Measurements from ENCODE around the gene GNAO1.
"Not testable (repeated sequence)": the region's sequence is repeated elsewhere in the genome, so short reads cannot be mapped to it uniquely, and the experiment has no call there.

The GNAO1 gene

DNA sequence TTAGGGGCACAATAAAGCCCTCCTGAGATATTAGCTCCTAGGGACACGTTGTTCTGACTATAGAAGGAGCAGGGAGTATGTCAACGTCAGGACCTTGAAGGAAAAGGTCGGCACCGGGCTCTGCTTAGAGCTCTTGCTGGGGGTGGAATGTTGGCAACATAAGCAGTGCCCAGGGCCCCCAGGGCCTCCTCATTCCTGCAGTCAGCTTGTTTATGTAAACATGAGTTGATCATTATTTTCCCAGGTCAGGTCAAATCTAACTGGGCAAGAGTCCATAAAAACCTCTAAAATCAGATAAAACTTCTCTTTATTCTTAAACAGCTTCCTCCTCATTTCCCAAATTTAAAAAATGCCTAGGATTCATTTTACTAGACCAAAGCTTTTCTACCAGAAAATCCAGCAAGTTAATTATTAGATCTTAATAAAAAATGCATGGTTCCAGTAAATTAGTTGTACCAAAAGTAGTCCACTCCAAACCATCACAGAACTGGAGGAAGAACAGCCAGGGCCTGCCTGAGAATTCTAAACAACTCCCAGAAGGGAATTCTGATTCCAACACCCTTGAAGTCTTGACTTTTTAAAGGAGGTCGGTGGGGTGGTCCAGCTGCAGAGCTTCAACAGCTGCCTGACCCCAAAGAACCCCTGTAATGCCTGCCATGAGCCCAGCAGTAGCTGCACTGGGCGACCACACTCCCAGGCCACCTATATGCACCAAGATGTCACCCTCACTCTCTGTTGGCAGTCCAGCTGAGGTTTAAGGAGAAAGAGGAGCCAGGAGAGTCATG, 179.8 kb downstream of the GNAO1 start:
- no peak for DNase-seq

DNA sequence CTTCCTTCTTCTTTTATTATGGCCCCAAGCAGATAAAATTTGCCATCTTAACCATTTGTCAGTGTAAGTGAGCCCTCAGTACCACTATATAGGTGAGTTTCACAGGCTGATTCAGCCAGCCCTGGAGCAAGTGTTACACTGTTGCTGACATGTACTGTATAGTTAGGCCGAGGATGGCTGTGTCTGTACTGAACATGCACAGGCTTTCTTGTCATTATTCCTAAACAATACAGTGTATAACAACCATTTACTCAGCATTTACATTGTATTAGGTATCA, 180.3 kb downstream of the GNAO1 start:
- no peak for DNase-seq

DNA sequence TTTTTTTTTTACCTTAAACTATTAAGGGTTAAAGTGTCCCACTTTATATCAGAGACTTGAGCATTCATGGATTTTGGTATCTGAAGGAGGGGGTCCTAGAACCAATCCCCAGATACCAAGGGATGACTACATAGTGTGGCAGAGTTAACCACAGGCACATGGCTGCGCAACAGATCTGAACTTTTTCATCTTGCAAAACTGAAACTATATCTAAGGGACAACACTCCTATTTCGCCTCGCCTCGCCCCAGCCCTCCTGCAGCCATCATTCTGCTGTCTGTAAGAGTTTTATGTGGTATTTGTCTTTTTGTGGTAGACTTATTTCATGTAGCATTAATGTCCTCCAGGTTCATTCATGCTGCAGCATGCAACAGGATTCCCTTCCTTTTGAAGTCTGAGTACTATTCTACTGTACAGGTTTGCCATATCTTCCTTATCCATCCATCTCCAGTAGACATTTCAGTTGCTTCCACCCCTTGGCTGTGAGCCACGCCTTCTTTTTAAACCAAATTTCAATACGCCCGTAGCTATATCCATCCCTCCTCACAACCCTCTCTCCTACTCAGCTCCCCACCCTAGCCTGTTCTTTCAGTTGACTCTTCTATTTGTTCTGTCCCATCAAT, 180.8 kb downstream of the GNAO1 start:
- DNase-seq, result no peak

DNA sequence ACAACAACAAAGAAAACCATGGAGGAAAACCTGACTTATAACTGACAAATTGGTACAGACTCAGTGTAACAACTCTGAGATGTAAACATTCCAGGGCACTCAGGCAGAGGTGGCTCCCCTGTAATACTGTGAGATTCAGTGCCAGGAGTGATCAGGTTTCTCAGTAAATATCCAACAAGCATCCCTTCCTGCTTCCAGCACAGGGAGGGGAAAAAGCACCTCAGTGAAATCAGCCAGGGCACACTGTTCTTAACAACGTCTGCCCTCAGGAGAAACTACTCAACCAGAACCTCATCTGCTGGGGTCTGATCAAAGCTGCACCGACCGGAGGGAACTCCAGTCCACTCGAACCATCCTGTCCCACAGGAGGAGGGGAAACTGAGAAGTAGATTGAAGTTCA, 181.7 kb downstream of the GNAO1 start:
- DNase-seq, result no peak

DNA sequence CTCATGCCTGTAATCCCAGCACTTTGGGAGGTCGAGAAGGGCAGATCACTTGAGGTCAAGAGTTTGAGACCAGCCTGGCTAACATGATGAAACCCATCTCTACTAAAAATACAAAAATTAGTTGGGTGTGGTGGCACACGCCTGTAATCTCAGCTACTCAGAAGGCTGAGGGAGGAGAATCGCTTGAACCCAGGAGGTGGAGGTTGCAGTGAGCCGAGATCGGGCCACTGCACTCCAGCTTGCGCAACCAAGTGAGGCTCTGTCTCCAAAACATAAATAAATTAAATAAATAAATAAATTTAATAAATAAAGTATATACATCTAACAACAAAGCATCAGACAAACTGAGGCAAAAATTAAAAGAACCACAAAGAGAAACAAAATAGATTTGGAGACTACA, 184.5 kb downstream of the GNAO1 start:
- not testable (repeated sequence) for DNase-seq

DNA sequence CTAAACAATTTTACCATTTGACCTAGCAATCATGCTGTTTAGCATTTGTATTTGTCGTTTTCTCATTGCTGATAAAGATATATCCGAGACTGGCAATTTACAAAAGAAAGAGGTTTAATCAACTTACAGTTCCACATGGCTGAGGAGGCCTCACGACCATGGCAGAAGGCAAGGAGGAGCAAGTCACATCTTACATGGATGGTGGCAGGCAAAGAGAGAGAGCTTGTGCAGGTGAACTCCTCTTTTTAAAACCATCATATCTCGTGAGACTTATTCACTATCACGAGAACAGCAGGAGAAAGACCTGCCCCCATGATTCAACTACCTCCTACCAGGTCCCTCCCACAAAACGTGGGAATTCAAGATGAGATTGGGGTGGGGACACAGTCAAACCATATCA, 187.8 kb downstream of the GNAO1 start:
- DNase-seq, result not testable (repeated sequence)

DNA sequence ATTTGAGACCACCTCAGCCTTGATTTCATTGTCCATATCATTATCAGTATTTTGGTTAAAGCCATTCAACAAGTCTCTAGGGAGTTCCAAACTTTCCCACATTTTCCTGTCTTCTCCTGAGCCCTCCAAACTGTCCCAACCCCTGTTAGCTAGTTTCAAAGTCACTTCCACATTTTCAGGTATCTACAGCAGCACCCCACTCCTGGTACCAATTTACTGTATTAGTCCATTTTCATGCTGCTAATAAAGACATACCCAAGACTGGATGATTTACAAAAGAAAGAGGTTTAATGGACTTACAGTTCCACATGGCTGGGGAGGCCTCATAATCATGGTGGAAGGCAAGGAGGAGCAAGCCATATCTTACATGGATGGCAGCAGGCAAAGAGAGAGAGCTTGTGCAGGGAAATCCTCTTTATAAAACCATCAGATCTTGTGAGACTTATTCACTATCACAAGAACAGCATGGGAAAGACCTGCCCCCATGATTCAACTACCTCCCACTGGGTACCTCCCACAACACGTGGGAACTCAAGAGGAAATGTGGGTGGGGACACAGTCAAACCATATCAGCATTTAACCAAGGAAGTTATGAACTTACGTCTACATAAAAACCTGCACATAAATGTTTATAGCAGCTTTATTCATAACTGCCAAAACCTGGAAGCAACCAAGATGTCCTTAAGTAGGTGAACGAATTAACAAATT, 189.6 kb downstream of the GNAO1 start:
- not testable (repeated sequence) for DNase-seq

DNA sequence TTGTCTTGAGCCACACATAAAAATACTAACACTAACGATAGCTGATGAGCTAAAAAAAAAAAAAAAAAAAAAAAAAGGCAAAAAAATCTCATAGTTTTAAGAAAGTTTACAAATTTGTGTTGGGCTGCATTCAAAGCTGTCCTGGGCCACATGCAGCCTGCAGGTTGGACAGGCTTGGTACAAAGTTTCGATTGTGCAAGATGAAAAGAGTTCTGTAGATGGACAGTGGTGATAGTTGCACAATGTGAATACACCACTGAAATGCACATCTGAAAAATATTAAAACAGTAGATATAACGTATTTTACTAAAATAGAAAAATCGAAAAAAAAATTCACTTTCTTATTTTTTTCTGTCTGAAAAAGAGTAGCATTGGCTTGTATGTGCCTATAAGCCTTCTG, 191.2 kb downstream of the GNAO1 start:
- DNase-seq, result no peak

DNA sequence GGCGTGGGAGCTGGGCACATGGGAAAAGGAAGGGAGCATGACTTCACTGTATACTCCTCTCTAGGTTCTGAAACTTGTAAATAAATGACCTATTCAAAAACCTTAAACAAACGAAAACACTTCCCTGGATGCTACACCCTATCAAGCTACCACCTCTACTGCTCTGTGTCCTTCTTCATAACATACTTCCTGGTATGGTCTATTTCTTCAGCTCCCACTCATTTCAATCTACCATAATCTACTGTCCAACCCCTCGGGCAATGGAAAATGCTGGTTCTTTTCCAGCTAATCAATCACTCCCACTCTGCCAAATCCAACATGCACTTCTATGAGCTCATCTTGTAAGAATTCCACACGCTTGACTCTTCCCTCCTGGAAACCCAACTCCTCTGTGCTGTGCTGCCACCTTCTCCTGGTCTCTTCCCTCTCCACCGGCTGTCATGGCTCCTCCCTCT, 191.6 kb downstream of the GNAO1 start:
- no peak for DNase-seq

DNA sequence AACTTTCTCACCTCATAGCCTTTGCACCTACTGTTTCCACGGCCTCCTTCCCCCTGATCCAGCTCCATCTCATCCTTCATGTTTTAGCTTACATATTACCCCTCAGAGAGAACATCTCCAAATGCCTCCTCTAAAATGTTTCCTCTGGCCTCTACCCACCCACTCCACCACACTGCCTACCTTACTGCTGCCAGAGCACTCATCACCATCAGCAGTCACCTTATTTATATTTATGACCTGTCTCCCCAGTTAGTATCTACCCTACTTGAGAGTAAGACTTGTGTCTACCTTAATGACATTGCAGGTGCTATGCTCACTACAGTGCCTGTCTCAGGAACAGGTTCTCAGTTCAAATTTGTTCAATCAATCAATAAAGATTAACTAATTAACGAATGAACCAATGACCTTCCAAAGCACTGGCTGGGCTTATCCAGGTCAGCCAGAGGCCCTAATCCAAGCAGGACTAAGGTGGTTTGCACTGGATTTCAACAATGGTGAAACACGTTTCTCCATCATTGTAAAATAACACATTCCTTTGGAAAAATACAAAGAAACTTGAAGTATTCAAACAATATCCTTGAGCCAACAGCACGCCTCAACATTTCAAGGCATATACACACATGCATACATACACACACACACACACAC, 192.9 kb downstream of the GNAO1 start:
- no peak for DNase-seq

DNA sequence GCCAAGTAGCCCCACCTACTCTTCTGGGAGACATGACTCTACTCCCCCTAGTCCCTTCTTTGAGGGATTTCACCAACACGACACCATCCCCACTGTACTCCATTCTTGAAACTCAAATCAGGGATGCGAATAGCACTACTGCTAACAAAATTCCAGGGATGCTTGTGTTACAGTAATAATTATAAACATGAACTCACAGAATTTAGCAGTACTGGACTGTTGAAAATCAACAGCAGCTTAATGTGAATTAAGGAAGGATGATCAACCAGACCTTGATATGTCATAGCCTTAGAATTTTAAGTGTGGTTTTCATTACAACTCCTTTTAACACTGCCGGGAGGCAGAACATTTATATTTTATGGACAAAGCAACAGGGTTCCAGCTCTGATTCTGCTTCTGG, 196.1 kb downstream of the GNAO1 start:
- DNase-seq, result no peak

DNA sequence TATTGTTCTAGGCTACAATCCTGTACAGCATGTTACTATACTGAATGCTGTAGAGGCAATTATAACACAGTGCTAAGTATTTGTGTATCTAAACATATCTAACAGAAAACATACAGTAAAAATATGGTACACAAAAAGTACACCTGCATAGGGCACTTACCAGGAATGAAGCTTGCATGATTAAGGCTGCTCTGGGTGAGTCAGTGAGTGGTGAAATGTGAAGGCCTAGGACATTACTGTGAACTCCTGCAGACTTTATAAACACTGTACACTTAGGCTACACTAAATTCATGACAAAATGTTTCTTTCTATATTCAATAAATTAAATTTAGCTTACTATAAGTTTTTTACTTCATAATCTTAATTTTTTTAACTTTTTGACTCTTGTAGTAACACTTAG, 196.9 kb downstream of the GNAO1 start:
- DNase-seq, result no peak

DNA sequence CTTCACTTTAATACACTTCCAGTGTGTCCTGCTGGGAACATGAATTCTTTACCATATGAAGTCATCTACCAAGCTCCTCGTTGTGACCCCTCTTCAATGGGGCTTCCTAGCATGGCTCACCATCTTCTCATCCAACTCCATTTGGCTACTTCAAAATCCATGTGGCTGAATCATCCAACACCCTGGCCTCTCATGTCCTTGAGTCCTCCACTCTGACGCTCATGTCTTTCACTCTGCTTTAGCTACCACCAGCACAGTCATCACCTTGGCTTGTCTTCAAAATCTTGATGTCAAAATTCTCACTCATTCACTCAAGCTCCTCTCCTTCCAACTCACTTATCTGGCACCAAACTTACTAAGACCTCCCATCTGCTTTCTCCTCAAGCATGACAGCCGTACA, 198.3 kb downstream of the GNAO1 start:
- DNase-seq, result no peak

DNA sequence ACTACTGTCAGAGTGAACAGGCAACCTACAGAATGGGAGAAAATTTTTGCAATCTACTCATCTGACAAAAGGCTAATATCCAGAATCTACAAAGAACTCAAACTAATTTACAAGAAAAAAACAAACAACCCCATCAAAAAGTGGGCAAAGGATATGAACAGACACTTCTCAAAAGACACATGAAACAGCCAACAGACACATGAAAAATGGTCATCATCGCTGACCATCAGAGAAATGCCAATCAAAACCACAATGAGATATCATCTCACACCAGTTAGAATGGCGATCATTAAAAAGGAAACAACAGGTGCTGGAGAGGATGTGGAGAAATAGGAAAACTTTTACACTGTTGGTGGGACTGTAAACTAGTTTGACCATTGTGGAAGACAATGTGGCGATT, 205.4 kb downstream of the GNAO1 start:
- DNase-seq, result not testable (repeated sequence)

DNA sequence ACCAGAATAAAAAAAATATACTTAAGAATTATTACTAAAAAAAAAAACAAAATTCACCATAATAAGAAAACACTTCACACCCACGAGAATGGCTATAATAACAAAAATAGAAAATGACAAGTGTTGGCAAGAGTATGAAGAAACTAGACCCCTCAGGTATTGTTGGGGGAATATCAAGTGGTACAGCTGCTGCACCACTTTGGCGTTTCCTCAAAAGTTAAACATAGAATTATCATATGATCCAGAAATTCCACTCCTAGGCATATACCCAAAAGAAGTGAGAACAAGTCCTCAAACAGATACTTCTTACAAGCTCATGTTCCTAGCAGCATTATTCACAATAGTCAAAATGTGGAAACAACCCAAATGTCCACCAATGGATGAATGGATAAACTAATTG, 207.8 kb downstream of the GNAO1 start:
- no peak for DNase-seq

DNA sequence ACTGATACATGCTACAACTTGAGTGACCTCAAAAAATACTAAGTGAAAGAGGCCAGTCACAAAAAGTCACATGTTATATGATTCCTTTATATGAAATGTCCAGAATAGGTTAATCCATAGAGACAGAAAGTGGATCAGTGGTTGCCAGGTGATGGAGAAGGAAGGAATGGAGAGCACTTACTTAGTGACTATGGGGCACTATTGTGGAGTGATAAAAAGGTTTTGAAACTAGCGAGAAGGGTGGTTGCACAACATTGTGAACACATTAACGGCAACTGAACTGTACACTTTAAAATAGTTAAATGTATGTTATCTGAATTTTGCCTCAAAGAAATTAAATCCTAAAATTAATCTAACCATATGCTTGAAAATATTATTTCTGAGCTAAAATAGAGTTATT, 208.2 kb downstream of the GNAO1 start:
- DNase-seq, result no peak

DNA sequence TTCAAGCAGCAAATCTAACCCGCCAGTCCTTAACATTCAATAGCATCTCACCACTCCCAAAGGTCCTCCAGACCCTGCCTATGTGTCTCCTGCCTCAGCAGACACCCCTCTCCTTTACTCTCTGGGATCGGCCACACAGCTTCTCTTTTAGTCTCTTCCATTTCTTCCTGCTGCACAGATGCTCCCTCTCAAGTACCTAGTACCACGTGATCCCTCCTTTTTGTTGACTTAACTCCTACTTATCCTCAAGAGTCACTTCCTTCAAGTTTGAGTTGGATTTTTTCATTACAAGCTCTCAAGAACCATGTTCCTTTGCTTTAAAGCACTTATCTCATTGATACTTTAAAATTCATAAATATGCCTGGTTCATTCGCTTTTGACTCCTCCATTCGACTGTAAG, 209.2 kb downstream of the GNAO1 start:
- DNase-seq, result no peak

DNA sequence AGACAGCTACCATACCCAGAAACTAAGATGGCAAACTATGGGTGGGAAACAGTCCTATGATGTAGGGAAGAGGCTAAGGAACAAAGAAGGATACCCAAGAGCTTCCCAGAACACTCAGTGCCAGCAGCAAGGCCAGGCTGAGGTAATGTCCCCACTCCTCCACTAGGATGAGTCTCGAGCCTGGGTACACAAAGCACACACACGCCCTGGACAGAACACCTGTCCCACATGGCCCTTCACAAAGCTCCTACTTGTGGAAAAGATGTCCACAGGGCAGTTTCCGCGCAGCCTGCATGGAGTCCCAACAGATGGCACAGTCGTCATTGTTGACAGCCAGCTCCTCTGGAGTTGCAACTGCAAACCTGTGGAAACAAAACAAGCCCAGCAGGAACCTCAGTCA, 210.2 kb downstream of the GNAO1 start:
- no peak for DNase-seq

DNA sequence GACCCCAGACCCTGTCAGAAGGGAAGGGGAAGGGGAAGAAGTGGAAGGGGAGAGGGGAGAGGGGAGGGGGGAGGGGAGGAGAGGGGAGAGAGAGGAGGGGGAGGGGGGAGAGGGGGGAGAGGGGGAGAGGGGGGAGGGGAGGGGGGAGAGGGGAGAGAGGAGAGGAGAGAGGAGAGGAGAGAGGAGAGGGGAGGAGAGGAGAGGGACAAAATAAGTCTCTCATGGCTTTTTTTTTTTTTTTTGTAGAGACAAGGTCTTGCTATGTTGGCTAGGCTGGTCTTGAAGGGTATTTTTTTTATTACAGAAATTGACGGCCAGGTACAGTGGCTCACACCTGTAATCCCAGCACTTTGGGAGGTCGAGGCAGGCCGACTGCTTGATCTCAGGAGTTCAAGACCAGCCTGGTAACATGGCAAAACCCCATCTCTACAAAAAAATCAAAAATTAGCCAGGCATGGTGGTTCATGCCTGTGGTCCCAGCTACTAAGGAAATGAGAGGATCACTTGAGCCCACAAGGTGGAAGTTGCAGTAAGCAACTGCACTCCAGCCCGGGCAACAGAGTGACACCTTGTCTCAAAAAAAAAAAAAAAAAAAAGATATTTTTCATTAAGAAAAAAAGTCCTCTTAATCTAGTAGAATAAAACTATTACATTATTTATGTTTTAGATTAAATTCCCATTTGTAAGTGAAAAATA, 214.8 kb downstream of the GNAO1 start:
- no peak for DNase-seq

Measured in CD4-positive, alpha-beta T cell treated with Interleukin-17A for 1 hour (primary cell).